Measurements from ENCODE around the gene CCN5. TPM values are rescaled to one million over a fixed set of nuclear protein-coding genes. Genes with fewer than 3 reads are reported as not detected.
"Not testable (repeated sequence)": the region's sequence is repeated elsewhere in the genome, so short reads cannot be mapped to it uniquely, and the experiment has no call there.

CCN5 gene
- total and polyA plus RNA-seq, 5 experiments from 2014 or later: not detected

- H3K4me1 Mint-ChIP-seq, H3K27ac Mint-ChIP-seq, H3K36me3 Mint-ChIP-seq, DNase-seq, POLR2A ChIA-PET, H3K4me3 Mint-ChIP-seq, H3K9me3 Mint-ChIP-seq, ATAC-seq: not testable (repeated sequence)
- H3K27me3 Mint-ChIP-seq: peaks cover 4 to 17% (median 10%) of the 10 kb centered on the region in 5 donors
Measured at GRCh38 chr20:44763798-44764197, 48.6 kb downstream of the CCN5 start.

- Mint-ChIP-seq H3K27me3 (peaks cover 0 to 17% (median 8%) of the 10 kb centered on the region in 5 donors), H3K4me1 (peaks cover 0 to 7% (median 2%) of the 10 kb centered on the region in 4 donors), H3K9me3 (no peaks in the 10 kb centered on the region), H3K27ac (no peak overlapping the region), H3K4me3 (no peak overlapping the region), H3K36me3 (no peaks in the 10 kb centered on the region)
- DNase-seq (no peak), ATAC-seq (no peak)
- POLR2A ChIA-PET: no interaction called here
Measured at GRCh38 chr20:44765091-44765490, 49.9 kb downstream of the CCN5 start.

- Mint-ChIP-seq H3K36me3 (no peaks in the 10 kb centered on the region), H3K4me1 (peaks cover 0 to 7% (median 2%) of the 10 kb centered on the region in 4 donors), H3K27me3 (peaks cover 0 to 17% (median 8%) of the 10 kb centered on the region in 5 donors), H3K27ac (peak overlapping the region in 1 of 10 donors; percentile 60), H3K4me3 (no peak overlapping the region), H3K9me3 (no peaks in the 10 kb centered on the region)
- POLR2A ChIA-PET: no interaction called here
- DNase-seq: no peak
- ATAC-seq: no peak
Measured at GRCh38 chr20:44765701-44766347, 50.7 kb downstream of the CCN5 start.

GRCh38 chr20:44768256-44768655, 53.1 kb downstream of the CCN5 start:
- peaks cover 0 to 7% (median 2%) of the 10 kb centered on the region in 4 donors for H3K4me1 Mint-ChIP-seq
- H3K36me3 Mint-ChIP-seq: no peaks in the 10 kb centered on the region
- no peak overlapping the region for H3K27ac Mint-ChIP-seq
- peaks cover 3 to 28% (median 9%) of the 10 kb centered on the region in 5 donors for H3K27me3 Mint-ChIP-seq
- POLR2A ChIA-PET: no interaction called here
- H3K4me3 Mint-ChIP-seq: no peak overlapping the region
- DNase-seq (no peak), ATAC-seq (no peak)
- H3K9me3 Mint-ChIP-seq: no peaks in the 10 kb centered on the region

- H3K4me3 Mint-ChIP-seq: no peak overlapping the region
- H3K36me3 Mint-ChIP-seq: no peaks in the 10 kb centered on the region
- ATAC-seq (no peak), DNase-seq (no peak)
- no peaks in the 10 kb centered on the region for H3K9me3 Mint-ChIP-seq
- H3K27ac Mint-ChIP-seq: peak overlapping the region in 3 of 10 donors; percentile 10 to 63 (median 46)
- H3K4me1 Mint-ChIP-seq: peaks cover 0 to 7% (median 2%) of the 10 kb centered on the region in 4 donors
- POLR2A ChIA-PET: no interaction called here
- peaks cover 3 to 28% (median 9%) of the 10 kb centered on the region in 5 donors for H3K27me3 Mint-ChIP-seq
Measured at GRCh38 chr20:44768854-44769480, 53.8 kb downstream of the CCN5 start.

- H3K27ac Mint-ChIP-seq: peak overlapping the region in 3 of 10 donors; percentile 20 to 46 (median 41)
- H3K4me1 Mint-ChIP-seq: peaks cover 0 to 7% (median 2%) of the 10 kb centered on the region in 4 donors
Measured at GRCh38 chr20:44769481-44769863, 54.3 kb downstream of the CCN5 start.

GRCh38 chr20:44770484-44771171, 55.5 kb downstream of the CCN5 start:
- no peaks in the 10 kb centered on the region for H3K9me3 Mint-ChIP-seq
- DNase-seq: no peak
- peaks cover 3 to 22% (median 8%) of the 10 kb centered on the region in 5 donors for H3K27me3 Mint-ChIP-seq
- H3K4me3 Mint-ChIP-seq: no peak overlapping the region
- H3K36me3 Mint-ChIP-seq: no peaks in the 10 kb centered on the region
- POLR2A ChIA-PET: no interaction called here
- no peak overlapping the region for H3K27ac Mint-ChIP-seq
- no peak for ATAC-seq
- H3K4me1 Mint-ChIP-seq: peaks cover 0 to 7% (median 2%) of the 10 kb centered on the region in 4 donors

More at GRCh38 chr20:44769481-44769863, 54.3 kb downstream of the CCN5 start:
- no peak for ATAC-seq
- Mint-ChIP-seq H3K4me3 (no peak overlapping the region), H3K27me3 (peaks cover 3 to 28% (median 9%) of the 10 kb centered on the region in 5 donors), H3K36me3 (no peaks in the 10 kb centered on the region), H3K9me3 (no peaks in the 10 kb centered on the region)
- POLR2A ChIA-PET: no interaction called here
- no peak for DNase-seq

GRCh38 chr20:44771172-44771535, 56.0 kb downstream of the CCN5 start:
- Mint-ChIP-seq H3K27ac (no peak overlapping the region), H3K27me3 (peaks cover 4 to 21% (median 8%) of the 10 kb centered on the region in 5 donors), H3K4me3 (no peak overlapping the region), H3K36me3 (no peaks in the 10 kb centered on the region), H3K4me1 (peaks cover 0 to 7% (median 2%) of the 10 kb centered on the region in 4 donors), H3K9me3 (no peaks in the 10 kb centered on the region)
- ATAC-seq: no peak
- no peak for DNase-seq
- POLR2A ChIA-PET: no interaction called here

GRCh38 chr20:44772636-44773035, 57.5 kb downstream of the CCN5 start:
- ATAC-seq: no peak
- Mint-ChIP-seq H3K36me3 (no peaks in the 10 kb centered on the region), H3K27me3 (peaks cover 9 to 24% (median 15%) of the 10 kb centered on the region in 5 donors), H3K9me3 (no peaks in the 10 kb centered on the region), H3K4me1 (peaks cover 1 to 7% (median 2%) of the 10 kb centered on the region in 4 donors), H3K4me3 (no peak overlapping the region), H3K27ac (no peak overlapping the region)
- no peak for DNase-seq
- POLR2A ChIA-PET: no interaction called here

- Mint-ChIP-seq H3K27ac (no peak overlapping the region), H3K36me3 (no peaks in the 10 kb centered on the region), H3K4me3 (no peak overlapping the region), H3K27me3 (peaks cover 9 to 24% (median 15%) of the 10 kb centered on the region in 5 donors), H3K9me3 (no peaks in the 10 kb centered on the region), H3K4me1 (peaks cover 1 to 7% (median 2%) of the 10 kb centered on the region in 4 donors)
- ATAC-seq (no peak), DNase-seq (no peak)
- POLR2A ChIA-PET: no interaction called here
Measured at GRCh38 chr20:44773070-44773829, 58.1 kb downstream of the CCN5 start.

- Mint-ChIP-seq H3K9me3 (peaks cover 0 to 9% (median 0%) of the 10 kb centered on the region in 9 donors), H3K4me1 (peaks cover 0 to 2% (median 0%) of the 10 kb centered on the region in 4 donors), H3K27me3 (peaks cover 14 to 46% (median 20%) of the 10 kb centered on the region in 5 donors), H3K36me3 (peaks cover 0 to 4% (median 3%) of the 10 kb centered on the region in 3 donors), H3K27ac (no peak overlapping the region), H3K4me3 (no peak overlapping the region)
- ATAC-seq (no peak), DNase-seq (no peak)
- POLR2A ChIA-PET: no interaction called here
Measured at GRCh38 chr20:44776980-44777379, 61.8 kb downstream of the CCN5 start.

All from naive thymus-derived CD8-positive, alpha-beta T cell (primary cell).